ENCODE measurements around the gene SLIT3.

- TF ChIP-seq CTCF (conservative IDR thresholded peaks at IDR 0.05; ENCODE audit: low read length) (no peak), EZH2phosphoT487 (IDR thresholded peaks at IDR 0.05; ENCODE audit: borderline replicate concordance) (no peak)
These were observed 397.9 kb downstream of the SLIT3 start for GRCh38 chr5:168903061-168903460.

Data from Loucy (cell line).